B cell (primary cell): ENCODE measurements around the gene ZNF598.

ENCODE experiments used
- CTCF ChIP-seq: fragments of 200-600 bp; IDR thresholded peaks from one replicate; pipeline ENCODE4 v1.8.0; 2022; ENCODE audit warnings: antibody characterized with exemption, mild to moderate bottlenecking
- EZH2 ChIP-seq: IDR thresholded peaks from 2 replicates; pipeline ENCODE4 v1.6.1; 2012; ENCODE audit warnings: borderline replicate concordance, low read depth, mild to moderate bottlenecking, moderate library complexity, low read length; ENCODE audit not compliant: insufficient read depth, poor library complexity, severe bottlenecking

GRCh38 chr16:2037647-2038381, 28.2 kb upstream of the ZNF598 start:
- TF ChIP-seq CTCF (no peak), EZH2 (no peak)
